BE2C (cell line): ENCODE data around the gene STK39.

ENCODE experiments used
- DNase-seq: peaks from one replicate; pipeline ENCODE4 v3.0.0-alpha.2; 2020
- H3K27me3 ChIP-seq: fragments of 250-450 bp; sonication (Bioruptor Pico); 2 replicates; pipeline ENCODE4 v1.5.1; 2020; ENCODE audit warnings: mild to moderate bottlenecking
- H3K36me3 ChIP-seq: fragments of 250-450 bp; sonication (Bioruptor Pico); 2 replicates; pipeline ENCODE4 v1.5.1; 2020; ENCODE audit warnings: mild to moderate bottlenecking
- H3K4me1 ChIP-seq: fragments of 250-450 bp; sonication (Bioruptor Pico); 2 replicates; pipeline ENCODE4 v1.5.1; 2020
- H3K4me3 ChIP-seq: 2 replicates; pipeline ENCODE4 v1.5.1; 2011; ENCODE audit warnings: low read depth, low read length
- H3K9me3 ChIP-seq: fragments of 250-450 bp; sonication (Bioruptor Pico); 2 replicates; pipeline ENCODE4 v1.5.1; 2020
- TF ChIP-seq, protein P1 (sequence below): IDR thresholded peaks from 2 replicates; pipeline ENCODE4 v1.5.1; 2012; ENCODE audit warnings: mild to moderate bottlenecking, low read depth, low read length

STK39 gene

GRCh38 chr2:168140892-168141291 lies 106.5 kb downstream of the STK39 start:
- Histone ChIP-seq H3K4me3 (no peak overlapping the region), H3K9me3 (no peaks in the 10 kb centered on the region), H3K27me3 (no peaks in the 10 kb centered on the region), H3K4me1 (no peaks in the 10 kb centered on the region; the same call in 1 of the 2 replicates), H3K36me3 (no peaks in the 10 kb centered on the region)
- DNase-seq = no peak
- TF ChIP-seq, protein P1, sequence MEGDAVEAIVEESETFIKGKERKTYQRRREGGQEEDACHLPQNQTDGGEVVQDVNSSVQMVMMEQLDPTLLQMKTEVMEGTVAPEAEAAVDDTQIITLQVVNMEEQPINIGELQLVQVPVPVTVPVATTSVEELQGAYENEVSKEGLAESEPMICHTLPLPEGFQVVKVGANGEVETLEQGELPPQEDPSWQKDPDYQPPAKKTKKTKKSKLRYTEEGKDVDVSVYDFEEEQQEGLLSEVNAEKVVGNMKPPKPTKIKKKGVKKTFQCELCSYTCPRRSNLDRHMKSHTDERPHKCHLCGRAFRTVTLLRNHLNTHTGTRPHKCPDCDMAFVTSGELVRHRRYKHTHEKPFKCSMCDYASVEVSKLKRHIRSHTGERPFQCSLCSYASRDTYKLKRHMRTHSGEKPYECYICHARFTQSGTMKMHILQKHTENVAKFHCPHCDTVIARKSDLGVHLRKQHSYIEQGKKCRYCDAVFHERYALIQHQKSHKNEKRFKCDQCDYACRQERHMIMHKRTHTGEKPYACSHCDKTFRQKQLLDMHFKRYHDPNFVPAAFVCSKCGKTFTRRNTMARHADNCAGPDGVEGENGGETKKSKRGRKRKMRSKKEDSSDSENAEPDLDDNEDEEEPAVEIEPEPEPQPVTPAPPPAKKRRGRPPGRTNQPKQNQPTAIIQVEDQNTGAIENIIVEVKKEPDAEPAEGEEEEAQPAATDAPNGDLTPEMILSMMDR = no peak

DNA sequence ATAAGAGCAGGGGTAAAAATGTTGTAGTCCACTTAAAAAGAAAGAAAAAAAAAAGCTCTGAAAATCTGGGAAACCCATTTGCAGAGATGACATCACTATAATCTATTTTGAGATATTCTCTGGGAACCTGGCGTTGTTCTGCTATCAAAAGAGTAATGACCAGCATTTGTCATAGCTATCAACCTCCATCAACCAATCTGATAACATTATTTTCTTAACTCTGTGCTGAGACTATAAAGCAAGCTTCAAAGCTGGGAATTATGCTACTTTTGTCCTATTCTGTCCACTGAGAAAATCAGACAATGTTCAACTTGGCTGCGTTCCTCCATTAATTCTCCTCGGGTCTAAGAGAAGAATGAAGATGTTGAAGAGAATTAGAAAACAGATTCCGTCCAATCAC lies 107.5 kb downstream of the STK39 start:
- TF ChIP-seq, protein P1 = no peak
- Histone ChIP-seq H3K4me1 (no peaks in the 10 kb centered on the region; the same call in 1 of the 2 replicates), H3K4me3 (no peak overlapping the region), H3K27me3 (no peaks in the 10 kb centered on the region), H3K36me3 (no peaks in the 10 kb centered on the region), H3K9me3 (no peaks in the 10 kb centered on the region)
- no peak for DNase-seq

GRCh38 chr2:168138901-168139300 lies 108.5 kb downstream of the STK39 start:
- Histone ChIP-seq H3K9me3 (no peaks in the 10 kb centered on the region), H3K36me3 (no peaks in the 10 kb centered on the region), H3K4me1 (no peaks in the 10 kb centered on the region; the same call in 1 of the 2 replicates), H3K27me3 (no peaks in the 10 kb centered on the region), H3K4me3 (no peak overlapping the region)
- DNase-seq = no peak
- TF ChIP-seq, protein P1 = no peak

DNA sequence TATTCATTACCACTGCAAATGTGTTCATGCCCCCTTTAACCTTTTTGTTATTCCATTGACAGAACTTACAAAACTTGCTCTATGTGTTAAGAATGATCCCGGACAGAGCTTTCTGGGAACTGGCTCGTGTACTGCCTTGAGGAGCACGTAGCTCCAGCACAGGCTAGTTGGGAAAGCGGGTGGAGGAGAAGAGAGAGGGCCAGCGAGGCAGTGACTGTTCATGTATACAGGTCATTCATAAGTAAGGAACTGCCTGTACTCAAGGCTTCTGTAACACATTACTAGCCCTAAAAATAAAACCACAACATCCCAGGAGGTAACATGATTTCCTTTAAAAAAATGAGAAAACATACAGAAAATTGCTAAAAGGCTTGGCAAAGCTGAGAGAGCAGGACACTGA lies 109.0 kb downstream of the STK39 start:
- H3K4me1 ChIP-seq = no peaks in the 10 kb centered on the region; the same call in 1 of the 2 replicates
- H3K4me3 ChIP-seq = no peak overlapping the region
- TF ChIP-seq, protein P1 = no peak
- DNase-seq = no peak
- H3K36me3 ChIP-seq = no peaks in the 10 kb centered on the region
- H3K27me3 ChIP-seq = no peaks in the 10 kb centered on the region
- no peaks in the 10 kb centered on the region for H3K9me3 ChIP-seq

- H3K27me3 ChIP-seq = no peaks in the 10 kb centered on the region
- no peak overlapping the region for H3K4me3 ChIP-seq
- no peak for DNase-seq
- no peaks in the 10 kb centered on the region for H3K9me3 ChIP-seq
- TF ChIP-seq, protein P1 = no peak
- no peaks in the 10 kb centered on the region for H3K36me3 ChIP-seq
- H3K4me1 ChIP-seq = no peaks in the 10 kb centered on the region; the same call in 1 of the 2 replicates
Observed at GRCh38 chr2:168137510-168138180, 109.8 kb downstream of the STK39 start.

DNA sequence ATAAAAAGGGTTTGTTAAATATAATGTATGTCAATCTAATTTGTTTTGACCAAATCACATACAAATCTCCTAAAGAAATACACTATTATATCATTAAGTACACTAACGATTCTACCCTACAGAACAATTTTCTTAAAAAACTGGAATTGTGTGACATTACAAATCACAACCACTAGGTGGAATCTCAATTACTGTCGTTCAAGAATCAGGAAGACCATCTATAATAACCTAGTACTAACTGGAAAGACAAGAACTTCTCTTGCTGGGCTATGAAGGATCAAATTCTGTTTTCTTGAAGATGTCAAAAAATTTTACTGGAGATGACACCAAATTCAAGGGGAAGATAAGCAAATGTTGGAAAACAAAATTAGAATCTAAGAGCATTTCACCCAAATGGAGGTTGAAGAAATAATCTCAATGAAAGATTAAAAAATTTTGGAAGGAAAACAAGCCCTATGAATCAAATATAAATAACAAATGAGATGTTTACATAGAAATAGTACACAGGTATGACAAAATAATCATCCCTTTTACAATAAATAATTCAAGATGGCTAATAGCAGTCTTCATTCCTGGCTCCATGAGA lies 110.9 kb downstream of the STK39 start:
- no peaks in the 10 kb centered on the region for H3K27me3 ChIP-seq
- H3K36me3 ChIP-seq = no peaks in the 10 kb centered on the region
- no peak for DNase-seq
- H3K4me1 ChIP-seq = no peaks in the 10 kb centered on the region; the same call in 1 of the 2 replicates
- TF ChIP-seq, protein P1 = peak; percentile 35; the same call in 1 of the 2 replicates
- H3K4me3 ChIP-seq = no peak overlapping the region
- H3K9me3 ChIP-seq = no peaks in the 10 kb centered on the region
